A549 (cell line): Measurements from ENCODE around the gene ESYT1. TPM values are rescaled to one million over a fixed set of nuclear protein-coding genes. Genes with fewer than 3 reads are reported as not detected.
A peak's percentile ranks its signal among the peaks of the same experiment; 100 is the strongest.

ENCODE experiments used
- ATAC-seq, 2 experiments: fragments of 200-7000 bp in 1 of 2; fragments of >200 bp in 1 of 2; cut with Nextera tagmentation in 1 of 2; cut with Tn5 transposase in 1 of 2; 3 replicates each; pipeline versions ENCODE4 v1.8.0 to v1.9.1; 2018 to 2020; ENCODE audit warnings: mild to moderate bottlenecking in 1 of 2, moderate library complexity in 1 of 2
- CTCF ChIA-PET: fragments of 300-600 bp; sonication (Branson Sonifier 250); formaldehyde crosslinking; extraction: SDS; loops from one replicate; lab custom pipeline; 2021; ENCODE audit warnings: antibody characterized with exemption, inconsistent platforms; lab: Yijun Ruan, JAX
- POLR2A ChIA-PET: fragments of 350-600 bp; formaldehyde crosslinking; extraction: SDS; loops from one replicate; lab custom pipeline; 2021; ENCODE audit warnings: antibody characterized with exemption, inconsistent platforms; lab: Yijun Ruan, JAX
- DNase-seq, 2 experiments: peaks; one replicate each; pipeline versions ENCODE4 v3.0.0 to v3.0.0-alpha.2; 2011 to 2016; ENCODE audit warnings: low read depth in 1 of 2, low spot score in 1 of 2
- FAIRE-seq: peaks from 2 replicates; lab custom pipeline; 2011; peaks lifted over from hg19 to GRCh38; lab: Jason Lieb, UNC
- H3K27ac ChIP-seq, 2 experiments: fragments of >200 bp; sonication (Bioruptor Twin); formaldehyde crosslinking; 3 replicates each; pipeline ENCODE4 v1.5.1; 2016 to 2017
- H3K4me1 ChIP-seq: fragments of >200 bp; sonication (Bioruptor Twin); formaldehyde crosslinking; 3 replicates; pipeline ENCODE4 v1.6.1; 2016
- H3K4me2 ChIP-seq: fragments of >200 bp; sonication (Bioruptor Twin); formaldehyde crosslinking; 3 replicates; pipeline ENCODE4 v1.6.1; 2016
- H3K4me3 ChIP-seq: fragments of >200 bp; sonication (Bioruptor Twin); formaldehyde crosslinking; 3 replicates; pipeline ENCODE4 v1.5.1; 2016
- H3K9me3 ChIP-seq: fragments of >200 bp; sonication (Bioruptor Twin); formaldehyde crosslinking; 3 replicates; pipeline ENCODE4 v1.6.1; 2016
- ATOH8 ChIP-seq: fragments of 250-450 bp; sonication (Bioruptor Pico); IDR thresholded peaks from 2 replicates; pipeline ENCODE4 v1.5.0; 2020; ENCODE audit warnings: low read depth, mild to moderate bottlenecking, moderate library complexity
- BCL3 ChIP-seq: fragments of >200 bp; sonication (Bioruptor Twin); formaldehyde crosslinking; IDR thresholded peaks from 3 replicates; pipeline ENCODE4 v1.6.1; 2016
- CBX2 ChIP-seq: fragments of 200-600 bp; sonication (generic); IDR thresholded peaks from 2 replicates; pipeline ENCODE4 v1.6.1; 2016; ENCODE audit warnings: low read depth, mild to moderate bottlenecking, borderline replicate concordance
- CEBPB ChIP-seq, 2 experiments: fragments of >200 bp in 1 of 2; sonication (Bioruptor Twin) in 1 of 2; formaldehyde crosslinking in 1 of 2; IDR thresholded peaks; 2 replicates each; pipeline ENCODE4 v1.6.1; 2012 to 2016
- CHD2 ChIP-seq: fragments of 150-350 bp; IDR thresholded peaks from 2 replicates; pipeline ENCODE4 v1.6.1; 2014; ENCODE audit warnings: low read length; ENCODE audit not compliant: partially characterized antibody
- CHD4 ChIP-seq: fragments of 200-600 bp; sonication (generic); IDR thresholded peaks from 2 replicates; pipeline ENCODE4 v1.6.1; 2016; ENCODE audit warnings: antibody characterized with exemption, mild to moderate bottlenecking, borderline replicate concordance
- EHF ChIP-seq: fragments of 250-450 bp; sonication (Bioruptor Pico); IDR thresholded peaks from 2 replicates; pipeline ENCODE4 v1.5.0; 2020; ENCODE audit warnings: mild to moderate bottlenecking
- ESRRA ChIP-seq: fragments of 150-350 bp; IDR thresholded peaks from 2 replicates; pipeline ENCODE4 v1.6.1; 2014; ENCODE audit warnings: mild to moderate bottlenecking, low read length, borderline replicate concordance
- FOSB ChIP-seq: fragments of 250-450 bp; sonication (Bioruptor Pico); IDR thresholded peaks from 2 replicates; pipeline ENCODE4 v1.5.0; 2020; ENCODE audit warnings: mild to moderate bottlenecking, moderate library complexity
- GATA3 ChIP-seq: IDR thresholded peaks from 2 replicates; pipeline ENCODE4 v1.6.1; 2012; ENCODE audit warnings: borderline replicate concordance
- HES2 ChIP-seq: fragments of >200 bp; sonication (Bioruptor Twin); formaldehyde crosslinking; IDR thresholded peaks from 2 replicates; pipeline ENCODE4 v1.6.1; 2016
- JUN ChIP-seq, 2 experiments: fragments of >200 bp; sonication (Bioruptor Twin); formaldehyde crosslinking; IDR thresholded peaks; 2 replicates in 1 of 2; 3 replicates in 1 of 2; pipeline ENCODE4 v1.6.1; 2016 to 2017
- KDM5A ChIP-seq: fragments of 200-600 bp; sonication (generic); IDR thresholded peaks from 2 replicates; pipeline ENCODE4 v1.6.1; 2016; ENCODE audit warnings: antibody characterized with exemption, mild to moderate bottlenecking
- MAFK ChIP-seq: fragments of 450-650 bp; IDR thresholded peaks from 2 replicates; pipeline ENCODE4 v1.6.1; 2014; ENCODE audit not compliant: partially characterized antibody
- MYC ChIP-seq: IDR thresholded peaks from 2 replicates; pipeline ENCODE4 v1.6.1; 2012; ENCODE audit warnings: mild to moderate bottlenecking, inconsistent platforms, low read length, improper control_type of control experiment, borderline replicate concordance
- NFE2L2 ChIP-seq: fragments of 150-350 bp; conservative IDR thresholded peaks from 2 replicates; pipeline ENCODE4 v1.6.1; 2014; ENCODE audit warnings: low read length
- PHF8 ChIP-seq: fragments of 200-600 bp; sonication (generic); IDR thresholded peaks from 2 replicates; pipeline ENCODE4 v1.6.1; 2016; ENCODE audit warnings: low read depth, mild to moderate bottlenecking, antibody characterized with exemption, moderate library complexity, borderline replicate concordance
- POLR2A ChIP-seq: IDR thresholded peaks from 2 replicates; pipeline ENCODE4 v1.6.1; 2012; ENCODE audit warnings: mild to moderate bottlenecking, low read length
- RAD21 ChIP-seq, 2 experiments: fragments of >200 bp in 1 of 2; sonication (Bioruptor Twin) in 1 of 2; formaldehyde crosslinking in 1 of 2; IDR thresholded peaks in 1 of 2; conservative IDR thresholded peaks in 1 of 2; 2 replicates in 1 of 2; 3 replicates in 1 of 2; pipeline ENCODE4 v1.6.1; 2012 to 2018; ENCODE audit warnings: inconsistent platforms in 1 of 2
- RNF2 ChIP-seq: fragments of 200-600 bp; sonication (generic); IDR thresholded peaks from 2 replicates; pipeline ENCODE4 v1.6.1; 2016; ENCODE audit warnings: low read depth, mild to moderate bottlenecking, antibody characterized with exemption, moderate library complexity, borderline replicate concordance
- SMC3 ChIP-seq: fragments of >200 bp; sonication (Bioruptor Twin); formaldehyde crosslinking; IDR thresholded peaks from 3 replicates; pipeline ENCODE4 v1.6.1; 2018; ENCODE audit warnings: inconsistent platforms
- SREBF2 ChIP-seq: fragments of 450-650 bp; IDR thresholded peaks from 2 replicates; pipeline ENCODE4 v1.6.1; 2014; ENCODE audit warnings: mild to moderate bottlenecking, moderate library complexity
- USF2 ChIP-seq: fragments of 450-650 bp; IDR thresholded peaks from 2 replicates; pipeline ENCODE4 v1.6.1; 2014; ENCODE audit warnings: antibody characterized with exemption
- ZNF302 ChIP-seq: fragments of 250-450 bp; sonication (Bioruptor Pico); IDR thresholded peaks from 2 replicates; pipeline ENCODE4 v1.9.0; 2021; ENCODE audit warnings: inconsistent platforms, mild to moderate bottlenecking, moderate library complexity
- WGBS: methylation state at CpG from one replicate; pipeline ENCODE4 v1.1.6; 2017; ENCODE audit errors: missing lambda C conversion rate; 5-methylcytosine and 5-hydroxymethylcytosine counted together
- polyA plus RNA-seq, 4 experiments: library from polyadenylated mRNA; depleted of rRNA in 3 of 4; stranded (reverse); fragments of >200 nt; fragmentation: RNase III in 1 of 4; extraction: RNeasy Plus Mini Kit Qiagen cat#74134 plus additional on column Dnase treatment in 1 of 4; gene quantifications; 2 replicates in 3 of 4; 3 replicates in 1 of 4; pipeline ENCODE4 v1.2.3, GENCODE V29; 2011 to 2017
- TF ChIP-seq, protein P1 (sequence below): IDR thresholded peaks from 2 replicates; pipeline ENCODE4 v1.6.1; 2012
- TF ChIP-seq, protein P2 (sequence below): fragments of 200-600 bp; sonication (generic); IDR thresholded peaks from 2 replicates; pipeline ENCODE4 v1.6.1; 2016; ENCODE audit warnings: antibody characterized with exemption, mild to moderate bottlenecking, moderate library complexity
- TF ChIP-seq, protein P3 (sequence below): fragments of 250-450 bp; sonication (Bioruptor Pico); IDR thresholded peaks from 2 replicates; pipeline ENCODE4 v1.5.0; 2021; ENCODE audit warnings: mild to moderate bottlenecking, moderate library complexity, borderline replicate concordance
- TF ChIP-seq, protein P4 (sequence below): fragments of >200 bp; sonication (Bioruptor Twin); formaldehyde crosslinking; IDR thresholded peaks from 3 replicates; pipeline ENCODE4 v1.5.1; 2016

The ESYT1 gene
- polyA plus RNA-seq, 2 of the 4 experiments (the other 2 are of a cell fraction), result 54.2 to 72.4 TPM

GRCh38 chr12:56189918-56190694 is 62.0 kb downstream of the ESYT1 start:
- ChIA-PET POLR2A (interaction anchor here (0.6 to 1.7 kb wide), 14 partner anchors 15 to 278 kb away, joined by 3 to 36 read pairs (median 5); partner anchors contain the start of genes ANKRD52, CNPY2, ESYT1 and MYL6), CTCF (interaction anchor here (0.6 to 6.8 kb wide), 64 partner anchors 9 to 1327 kb away, joined by 3 to 204 read pairs (median 6); partner anchors contain the start of genes ANKRD52, CNPY2, COQ10A and CS)
- Histone ChIP-seq H3K27ac (peak overlapping the region; percentile 83 to 99), H3K9me3 (no peaks in the 10 kb centered on the region), H3K4me3 (peak overlapping the region; percentile 81), H3K4me1 (peaks cover 13% of the 10 kb centered on the region), H3K4me2 (peak overlapping the region; percentile 74)
- peak; percentile 71 to 94 for DNase-seq
- FAIRE-seq, result no peak
- ATAC-seq, result peak; percentile 74 to 77
- WGBS, result 2% methylated on average over 42 of the region's 42 CpGs
- TF ChIP-seq JUN (IDR thresholded peaks at IDR 0.05) (no peak; a peak in 1 of 5 replicates), ESRRA (no peak), PHF8 (peak; percentile 56; the same call in 1 of the 2 replicates), USF2 (no peak), SREBF2 (peak; percentile 90), ZNF302 (CRISPR knock-in tag) (no peak), EHF (CRISPR knock-in tag) (no peak; the same call in 1 of the 2 replicates), POLR2A (peak; percentile 30; the same call in 1 of the 2 replicates), CHD2 (no peak), MYC (peak; percentile 45; the same call in 1 of the 2 replicates), CEBPB (IDR thresholded peaks at IDR 0.05) (no peak), RAD21 (conservative IDR thresholded peaks at IDR 0.05 in 1 of 2, IDR thresholded peaks at IDR 0.05 in 1 of 2) (no peak), ATOH8 (CRISPR knock-in tag) (no peak), BCL3 (no peak), GATA3 (no peak), CHD4 (no peak), KDM5A (no peak), RNF2 (no peak), HES2 (no peak), NFE2L2 (no peak), FOSB (CRISPR knock-in tag) (0 out of 2 replicates have a peak, but pooled peaks have one; percentile 47), SMC3 (0 out of 3 replicates have a peak, but pooled peaks have one; percentile 15), CBX2 (no peak), MAFK (no peak)
- TF ChIP-seq, protein P1, sequence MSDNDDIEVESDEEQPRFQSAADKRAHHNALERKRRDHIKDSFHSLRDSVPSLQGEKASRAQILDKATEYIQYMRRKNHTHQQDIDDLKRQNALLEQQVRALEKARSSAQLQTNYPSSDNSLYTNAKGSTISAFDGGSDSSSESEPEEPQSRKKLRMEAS, result peak; percentile 54; the same call in 1 of the 2 replicates
- TF ChIP-seq, protein P2, sequence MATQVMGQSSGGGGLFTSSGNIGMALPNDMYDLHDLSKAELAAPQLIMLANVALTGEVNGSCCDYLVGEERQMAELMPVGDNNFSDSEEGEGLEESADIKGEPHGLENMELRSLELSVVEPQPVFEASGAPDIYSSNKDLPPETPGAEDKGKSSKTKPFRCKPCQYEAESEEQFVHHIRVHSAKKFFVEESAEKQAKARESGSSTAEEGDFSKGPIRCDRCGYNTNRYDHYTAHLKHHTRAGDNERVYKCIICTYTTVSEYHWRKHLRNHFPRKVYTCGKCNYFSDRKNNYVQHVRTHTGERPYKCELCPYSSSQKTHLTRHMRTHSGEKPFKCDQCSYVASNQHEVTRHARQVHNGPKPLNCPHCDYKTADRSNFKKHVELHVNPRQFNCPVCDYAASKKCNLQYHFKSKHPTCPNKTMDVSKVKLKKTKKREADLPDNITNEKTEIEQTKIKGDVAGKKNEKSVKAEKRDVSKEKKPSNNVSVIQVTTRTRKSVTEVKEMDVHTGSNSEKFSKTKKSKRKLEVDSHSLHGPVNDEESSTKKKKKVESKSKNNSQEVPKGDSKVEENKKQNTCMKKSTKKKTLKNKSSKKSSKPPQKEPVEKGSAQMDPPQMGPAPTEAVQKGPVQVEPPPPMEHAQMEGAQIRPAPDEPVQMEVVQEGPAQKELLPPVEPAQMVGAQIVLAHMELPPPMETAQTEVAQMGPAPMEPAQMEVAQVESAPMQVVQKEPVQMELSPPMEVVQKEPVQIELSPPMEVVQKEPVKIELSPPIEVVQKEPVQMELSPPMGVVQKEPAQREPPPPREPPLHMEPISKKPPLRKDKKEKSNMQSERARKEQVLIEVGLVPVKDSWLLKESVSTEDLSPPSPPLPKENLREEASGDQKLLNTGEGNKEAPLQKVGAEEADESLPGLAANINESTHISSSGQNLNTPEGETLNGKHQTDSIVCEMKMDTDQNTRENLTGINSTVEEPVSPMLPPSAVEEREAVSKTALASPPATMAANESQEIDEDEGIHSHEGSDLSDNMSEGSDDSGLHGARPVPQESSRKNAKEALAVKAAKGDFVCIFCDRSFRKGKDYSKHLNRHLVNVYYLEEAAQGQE, result no peak
- TF ChIP-seq, protein P3, sequence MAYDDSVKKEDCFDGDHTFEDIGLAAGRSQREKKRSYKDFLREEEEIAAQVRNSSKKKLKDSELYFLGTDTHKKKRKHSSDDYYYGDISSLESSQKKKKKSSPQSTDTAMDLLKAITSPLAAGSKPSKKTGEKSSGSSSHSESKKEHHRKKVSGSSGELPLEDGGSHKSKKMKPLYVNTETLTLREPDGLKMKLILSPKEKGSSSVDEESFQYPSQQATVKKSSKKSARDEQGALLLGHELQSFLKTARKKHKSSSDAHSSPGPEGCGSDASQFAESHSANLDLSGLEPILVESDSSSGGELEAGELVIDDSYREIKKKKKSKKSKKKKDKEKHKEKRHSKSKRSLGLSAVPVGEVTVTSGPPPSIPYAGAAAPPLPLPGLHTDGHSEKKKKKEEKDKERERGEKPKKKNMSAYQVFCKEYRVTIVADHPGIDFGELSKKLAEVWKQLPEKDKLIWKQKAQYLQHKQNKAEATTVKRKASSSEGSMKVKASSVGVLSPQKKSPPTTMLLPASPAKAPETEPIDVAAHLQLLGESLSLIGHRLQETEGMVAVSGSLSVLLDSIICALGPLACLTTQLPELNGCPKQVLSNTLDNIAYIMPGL (CRISPR knock-in tag), result peak; percentile 88
- TF ChIP-seq, protein P4, sequence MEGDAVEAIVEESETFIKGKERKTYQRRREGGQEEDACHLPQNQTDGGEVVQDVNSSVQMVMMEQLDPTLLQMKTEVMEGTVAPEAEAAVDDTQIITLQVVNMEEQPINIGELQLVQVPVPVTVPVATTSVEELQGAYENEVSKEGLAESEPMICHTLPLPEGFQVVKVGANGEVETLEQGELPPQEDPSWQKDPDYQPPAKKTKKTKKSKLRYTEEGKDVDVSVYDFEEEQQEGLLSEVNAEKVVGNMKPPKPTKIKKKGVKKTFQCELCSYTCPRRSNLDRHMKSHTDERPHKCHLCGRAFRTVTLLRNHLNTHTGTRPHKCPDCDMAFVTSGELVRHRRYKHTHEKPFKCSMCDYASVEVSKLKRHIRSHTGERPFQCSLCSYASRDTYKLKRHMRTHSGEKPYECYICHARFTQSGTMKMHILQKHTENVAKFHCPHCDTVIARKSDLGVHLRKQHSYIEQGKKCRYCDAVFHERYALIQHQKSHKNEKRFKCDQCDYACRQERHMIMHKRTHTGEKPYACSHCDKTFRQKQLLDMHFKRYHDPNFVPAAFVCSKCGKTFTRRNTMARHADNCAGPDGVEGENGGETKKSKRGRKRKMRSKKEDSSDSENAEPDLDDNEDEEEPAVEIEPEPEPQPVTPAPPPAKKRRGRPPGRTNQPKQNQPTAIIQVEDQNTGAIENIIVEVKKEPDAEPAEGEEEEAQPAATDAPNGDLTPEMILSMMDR, result no peak
